HG03280 (cell line): ENCODE results near the gene ERN1.
"Not testable (repeated sequence)": the region's sequence is repeated elsewhere in the genome, so short reads cannot be mapped to it uniquely, and the experiment has no call there.

ENCODE experiments used
- ATAC-seq: cut with Tn5 transposase; IDR thresholded peaks from one replicate; pipeline ENCODE4 v1.9.1; 2021; ENCODE audit warnings: mild to moderate bottlenecking, moderate library complexity; ENCODE audit not compliant: unreplicated experiment

Gene ERN1

GRCh38 chr17:64008346-64008745 is 121.6 kb downstream of the ERN1 start:
- ATAC-seq: no peak

- ATAC-seq: no peak
Measured at GRCh38 chr17:64007838-64008282, 122.1 kb downstream of the ERN1 start.

GRCh38 chr17:64007089-64007837 is 122.7 kb downstream of the ERN1 start:
- ATAC-seq: not testable (repeated sequence)

GRCh38 chr17:64006361-64007088 is 123.4 kb downstream of the ERN1 start:
- ATAC-seq: no peak

- no peak for ATAC-seq
Measured at GRCh38 chr17:64005734-64006167, 124.2 kb downstream of the ERN1 start.

- no peak for ATAC-seq
Measured at GRCh38 chr17:64004903-64005733, 124.8 kb downstream of the ERN1 start.

GRCh38 chr17:64004218-64004770 is 125.7 kb downstream of the ERN1 start:
- no peak for ATAC-seq

GRCh38 chr17:64003526-64004121 is 126.3 kb downstream of the ERN1 start:
- ATAC-seq: no peak

GRCh38 chr17:64002658-64003525 is 127.1 kb downstream of the ERN1 start:
- ATAC-seq: no peak

GRCh38 chr17:64001763-64002529 is 128.0 kb downstream of the ERN1 start:
- no peak for ATAC-seq

GRCh38 chr17:64001091-64001579 is 128.8 kb downstream of the ERN1 start:
- no peak for ATAC-seq

GRCh38 chr17:63999680-64000531 is 130.0 kb downstream of the ERN1 start:
- no peak for ATAC-seq

- no peak for ATAC-seq
Measured at GRCh38 chr17:63998721-63999679, 130.9 kb downstream of the ERN1 start.

GRCh38 chr17:63998050-63998720 is 131.8 kb downstream of the ERN1 start, which contains the start of gene PRR29:
Gene PRR29, plus strand, starts transcription at chr17:63998351. Its CDS starts 14 bp downstream, at chr17:63998365.
- ATAC-seq: peak; percentile 63

GRCh38 chr17:63997341-63998048 is 132.4 kb downstream of the ERN1 start:
- ATAC-seq: no peak
